HEK293 (cell line): ENCODE data around the gene GRM3.

Experiments used
- CTCF ChIA-PET: fragments of 350-600 bp; formaldehyde crosslinking; extraction: SDS; loops from one replicate; lab custom pipeline; 2021; ENCODE audit warnings: antibody characterized with exemption; lab: Yijun Ruan, JAX
- POLR2A ChIA-PET: fragments of 300-600 bp; formaldehyde crosslinking; extraction: SDS; loops from one replicate; lab custom pipeline; 2020; ENCODE audit warnings: antibody characterized with exemption, inconsistent platforms; lab: Yijun Ruan, JAX
- H3K27ac ChIP-seq: fragments of 200-500 bp; sonication (Bioruptor generic); 2 replicates; pipeline ENCODE4 v1.5.1; 2014; ENCODE audit warnings: low read depth, low read length, control low read depth, inconsistent platforms; ENCODE audit errors: extremely low read depth
- H3K36me3 ChIP-seq, 2 experiments: fragments of 200-500 bp in 1 of 2; sonication (Bioruptor generic) in 1 of 2; 1 replicate in 1 of 2; 2 replicates in 1 of 2; pipeline ENCODE4 v1.5.1; 2014 to 2017; ENCODE audit warnings: inconsistent platforms in 2 of 2, low read length in 2 of 2; ENCODE audit not compliant: control insufficient read depth in 2 of 2, insufficient read depth in 1 of 2
- H3K4me1 ChIP-seq: fragments of 200-500 bp; sonication (Bioruptor generic); 2 replicates; pipeline ENCODE4 v1.5.1; 2014; ENCODE audit warnings: mild to moderate bottlenecking, low read length, inconsistent platforms; ENCODE audit not compliant: control insufficient read depth, insufficient read depth
- H3K4me3 ChIP-seq: 2 replicates; pipeline ENCODE4 v1.5.1; 2011; ENCODE audit warnings: low read depth, mild to moderate bottlenecking, control low read depth, low read length, moderate library complexity
- H3K9me3 ChIP-seq: fragments of 200-500 bp; sonication (Bioruptor generic); 2 replicates; pipeline ENCODE4 v1.5.1; 2014; ENCODE audit warnings: low read depth, low read length, inconsistent platforms; ENCODE audit not compliant: control insufficient read depth, insufficient read depth
- EGR2 ChIP-seq: fragments of 450-650 bp; formaldehyde crosslinking; IDR thresholded peaks from 2 replicates; pipeline ENCODE4 v1.5.1; 2016; ENCODE audit warnings: low read depth, missing biosample characterization, missing genetic modification characterization
- ZBTB26 ChIP-seq: fragments of 450-650 bp; formaldehyde crosslinking; optimal IDR thresholded peaks from 2 replicates; pipeline ENCODE3; 2016; ENCODE audit warnings: missing biosample characterization, mild to moderate bottlenecking, missing genetic modification characterization
- ZFHX2 ChIP-seq: fragments of 450-650 bp; formaldehyde crosslinking; conservative IDR thresholded peaks from 2 replicates; pipeline ENCODE4 v1.5.1; 2016; ENCODE audit warnings: missing biosample characterization, missing genetic modification characterization
- ZNF23 ChIP-seq: fragments of 450-650 bp; formaldehyde crosslinking; IDR thresholded peaks from 2 replicates; pipeline ENCODE4 v1.5.1; 2016; ENCODE audit warnings: missing biosample characterization, missing genetic modification characterization, borderline replicate concordance
- TF ChIP-seq, protein P1 (sequence below): fragments of 450-650 bp; formaldehyde crosslinking; IDR thresholded peaks from 2 replicates; pipeline ENCODE4 v1.5.0; 2017; ENCODE audit warnings: missing biosample characterization, missing genetic modification characterization, borderline replicate concordance
- TF ChIP-seq, protein P2 (sequence below): fragments of 450-650 bp; formaldehyde crosslinking; IDR thresholded peaks from 2 replicates; pipeline ENCODE4 v1.5.1; 2016; ENCODE audit warnings: missing biosample characterization, missing genetic modification characterization
- TF ChIP-seq, protein P3 (sequence below): fragments of 450-650 bp; formaldehyde crosslinking; IDR thresholded peaks from 2 replicates; pipeline ENCODE4 v1.5.1; 2016; ENCODE audit warnings: missing biosample characterization, missing genetic modification characterization, low read depth
- TF ChIP-seq, protein P4 (sequence below): fragments of 450-650 bp; formaldehyde crosslinking; IDR thresholded peaks from 2 replicates; pipeline ENCODE4 v1.5.1; 2017; ENCODE audit warnings: missing biosample characterization, missing genetic modification characterization

The GRM3 gene

DNA sequence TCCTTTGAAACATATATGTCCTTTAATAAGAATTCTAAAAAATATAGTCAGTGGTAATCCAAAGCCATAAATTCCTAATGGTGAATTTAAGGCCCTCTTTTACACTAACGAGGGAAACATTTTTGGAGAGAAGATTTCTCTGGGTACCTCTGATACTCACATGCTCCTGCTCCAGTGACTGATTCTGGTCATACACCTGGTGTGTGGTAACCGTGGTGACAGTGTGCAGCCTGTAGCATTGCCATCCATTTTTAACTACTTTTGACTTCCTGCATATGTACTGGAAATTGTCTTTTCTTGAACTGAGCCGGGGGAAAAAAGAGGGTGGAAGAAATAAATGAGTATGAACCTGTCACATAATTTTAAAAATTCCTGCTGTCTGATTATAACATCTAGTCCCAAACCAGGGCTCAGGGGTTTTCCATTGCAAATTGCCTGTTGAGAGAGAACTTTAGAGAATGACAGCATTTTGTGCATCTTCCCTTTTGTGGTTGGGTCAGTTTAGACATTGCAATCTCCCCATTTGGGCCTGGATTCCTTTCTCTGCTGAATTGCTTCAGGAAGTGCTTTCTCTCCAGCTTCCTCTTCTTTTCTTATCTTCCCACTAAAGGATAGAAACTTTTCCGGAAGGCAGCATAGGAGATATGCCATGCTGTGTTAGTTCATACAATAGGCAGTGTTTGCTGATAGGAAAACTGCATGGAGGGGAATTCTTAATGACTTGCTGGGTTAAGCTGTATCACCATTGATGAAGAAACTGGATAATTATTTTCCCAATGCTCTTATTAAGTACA, 125.5 kb downstream of the GRM3 start:
- H3K36me3 ChIP-seq: no peaks in the 10 kb centered on the region
- TF ChIP-seq, protein P1, sequence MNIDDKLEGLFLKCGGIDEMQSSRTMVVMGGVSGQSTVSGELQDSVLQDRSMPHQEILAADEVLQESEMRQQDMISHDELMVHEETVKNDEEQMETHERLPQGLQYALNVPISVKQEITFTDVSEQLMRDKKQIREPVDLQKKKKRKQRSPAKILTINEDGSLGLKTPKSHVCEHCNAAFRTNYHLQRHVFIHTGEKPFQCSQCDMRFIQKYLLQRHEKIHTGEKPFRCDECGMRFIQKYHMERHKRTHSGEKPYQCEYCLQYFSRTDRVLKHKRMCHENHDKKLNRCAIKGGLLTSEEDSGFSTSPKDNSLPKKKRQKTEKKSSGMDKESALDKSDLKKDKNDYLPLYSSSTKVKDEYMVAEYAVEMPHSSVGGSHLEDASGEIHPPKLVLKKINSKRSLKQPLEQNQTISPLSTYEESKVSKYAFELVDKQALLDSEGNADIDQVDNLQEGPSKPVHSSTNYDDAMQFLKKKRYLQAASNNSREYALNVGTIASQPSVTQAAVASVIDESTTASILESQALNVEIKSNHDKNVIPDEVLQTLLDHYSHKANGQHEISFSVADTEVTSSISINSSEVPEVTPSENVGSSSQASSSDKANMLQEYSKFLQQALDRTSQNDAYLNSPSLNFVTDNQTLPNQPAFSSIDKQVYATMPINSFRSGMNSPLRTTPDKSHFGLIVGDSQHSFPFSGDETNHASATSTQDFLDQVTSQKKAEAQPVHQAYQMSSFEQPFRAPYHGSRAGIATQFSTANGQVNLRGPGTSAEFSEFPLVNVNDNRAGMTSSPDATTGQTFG (tag by site-specific recombination): no peak

GRCh38 chr7:86773309-86773708, 129.6 kb downstream of the GRM3 start:
- Histone ChIP-seq H3K4me1 (peaks cover 9% of the 10 kb centered on the region; the same call in 1 of the 2 replicates), H3K27ac (no peak overlapping the region)
- CTCF ChIA-PET: no interaction called here
- POLR2A ChIA-PET: no interaction called here
- TF ChIP-seq, protein P2, sequence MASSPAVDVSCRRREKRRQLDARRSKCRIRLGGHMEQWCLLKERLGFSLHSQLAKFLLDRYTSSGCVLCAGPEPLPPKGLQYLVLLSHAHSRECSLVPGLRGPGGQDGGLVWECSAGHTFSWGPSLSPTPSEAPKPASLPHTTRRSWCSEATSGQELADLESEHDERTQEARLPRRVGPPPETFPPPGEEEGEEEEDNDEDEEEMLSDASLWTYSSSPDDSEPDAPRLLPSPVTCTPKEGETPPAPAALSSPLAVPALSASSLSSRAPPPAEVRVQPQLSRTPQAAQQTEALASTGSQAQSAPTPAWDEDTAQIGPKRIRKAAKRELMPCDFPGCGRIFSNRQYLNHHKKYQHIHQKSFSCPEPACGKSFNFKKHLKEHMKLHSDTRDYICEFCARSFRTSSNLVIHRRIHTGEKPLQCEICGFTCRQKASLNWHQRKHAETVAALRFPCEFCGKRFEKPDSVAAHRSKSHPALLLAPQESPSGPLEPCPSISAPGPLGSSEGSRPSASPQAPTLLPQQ (tag by site-specific recombination): no peak
- TF ChIP-seq ZNF23 (no peak), EGR2 (tag by site-specific recombination) (peak; percentile 59; the same call in 1 of the 2 replicates), ZFHX2 (tag by site-specific recombination) (peak; percentile 52)
- TF ChIP-seq, all 188 proteins: peak for 2
- no peak overlapping the region for H3K4me3 ChIP-seq
- no peaks in the 10 kb centered on the region for H3K36me3 ChIP-seq
- H3K9me3 ChIP-seq: no peaks in the 10 kb centered on the region

More for the DNA sequence above, 125.5 kb downstream of the GRM3 start:
- H3K4me1 ChIP-seq: no peaks in the 10 kb centered on the region
- H3K27ac ChIP-seq: no peak overlapping the region
- H3K9me3 ChIP-seq: no peaks in the 10 kb centered on the region
- ChIA-PET CTCF (no interaction called here), POLR2A (no interaction called here)
- H3K4me3 ChIP-seq: no peak overlapping the region

DNA sequence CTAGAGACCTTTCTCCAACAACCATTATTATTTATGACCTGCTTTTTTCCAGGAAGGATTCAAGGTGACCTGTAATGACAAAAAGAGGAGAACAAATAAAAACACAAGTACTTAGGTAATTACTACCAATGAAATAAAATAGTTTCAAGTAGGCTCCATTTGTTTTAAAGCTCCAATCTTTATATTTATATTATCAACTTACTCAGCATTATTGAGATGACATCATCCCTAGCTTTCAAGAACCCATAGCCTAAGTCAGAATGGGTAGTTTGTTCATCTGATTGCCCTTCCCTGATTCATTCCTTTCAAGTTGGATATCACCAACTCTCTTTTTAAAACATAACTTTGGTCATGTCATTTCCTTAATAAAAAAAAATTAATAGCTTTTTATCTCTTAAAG, 131.5 kb downstream of the GRM3 start:
- CTCF ChIA-PET: no interaction called here
- Histone ChIP-seq H3K4me1 (peaks cover 9% of the 10 kb centered on the region; the same call in 1 of the 2 replicates), H3K9me3 (no peaks in the 10 kb centered on the region), H3K36me3 (no peaks in the 10 kb centered on the region), H3K27ac (no peak overlapping the region), H3K4me3 (no peak overlapping the region)
- POLR2A ChIA-PET: no interaction called here
- TF ChIP-seq ZBTB26 (tag by site-specific recombination): no peak
- TF ChIP-seq, protein P3, sequence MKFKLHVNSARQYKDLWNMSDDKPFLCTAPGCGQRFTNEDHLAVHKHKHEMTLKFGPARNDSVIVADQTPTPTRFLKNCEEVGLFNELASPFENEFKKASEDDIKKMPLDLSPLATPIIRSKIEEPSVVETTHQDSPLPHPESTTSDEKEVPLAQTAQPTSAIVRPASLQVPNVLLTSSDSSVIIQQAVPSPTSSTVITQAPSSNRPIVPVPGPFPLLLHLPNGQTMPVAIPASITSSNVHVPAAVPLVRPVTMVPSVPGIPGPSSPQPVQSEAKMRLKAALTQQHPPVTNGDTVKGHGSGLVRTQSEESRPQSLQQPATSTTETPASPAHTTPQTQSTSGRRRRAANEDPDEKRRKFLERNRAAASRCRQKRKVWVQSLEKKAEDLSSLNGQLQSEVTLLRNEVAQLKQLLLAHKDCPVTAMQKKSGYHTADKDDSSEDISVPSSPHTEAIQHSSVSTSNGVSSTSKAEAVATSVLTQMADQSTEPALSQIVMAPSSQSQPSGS (tag by site-specific recombination): peak; percentile 79
- TF ChIP-seq, protein P4, sequence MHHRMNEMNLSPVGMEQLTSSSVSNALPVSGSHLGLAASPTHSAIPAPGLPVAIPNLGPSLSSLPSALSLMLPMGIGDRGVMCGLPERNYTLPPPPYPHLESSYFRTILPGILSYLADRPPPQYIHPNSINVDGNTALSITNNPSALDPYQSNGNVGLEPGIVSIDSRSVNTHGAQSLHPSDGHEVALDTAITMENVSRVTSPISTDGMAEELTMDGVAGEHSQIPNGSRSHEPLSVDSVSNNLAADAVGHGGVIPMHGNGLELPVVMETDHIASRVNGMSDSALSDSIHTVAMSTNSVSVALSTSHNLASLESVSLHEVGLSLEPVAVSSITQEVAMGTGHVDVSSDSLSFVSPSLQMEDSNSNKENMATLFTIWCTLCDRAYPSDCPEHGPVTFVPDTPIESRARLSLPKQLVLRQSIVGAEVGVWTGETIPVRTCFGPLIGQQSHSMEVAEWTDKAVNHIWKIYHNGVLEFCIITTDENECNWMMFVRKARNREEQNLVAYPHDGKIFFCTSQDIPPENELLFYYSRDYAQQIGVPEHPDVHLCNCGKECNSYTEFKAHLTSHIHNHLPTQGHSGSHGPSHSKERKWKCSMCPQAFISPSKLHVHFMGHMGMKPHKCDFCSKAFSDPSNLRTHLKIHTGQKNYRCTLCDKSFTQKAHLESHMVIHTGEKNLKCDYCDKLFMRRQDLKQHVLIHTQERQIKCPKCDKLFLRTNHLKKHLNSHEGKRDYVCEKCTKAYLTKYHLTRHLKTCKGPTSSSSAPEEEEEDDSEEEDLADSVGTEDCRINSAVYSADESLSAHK (tag by site-specific recombination): peak; percentile 57
